Endothelial cell of umbilical vein (primary cell): ENCODE measurements around the gene INPP5F. TPM values are rescaled to one million over a fixed set of nuclear protein-coding genes. Genes with fewer than 3 reads are reported as not detected.

ENCODE experiments used
- BruUV-seq: library from RNA; stranded (reverse); fragments of 400-500 nt; replicated peaks from 2 replicates; lab custom pipeline; 2021; lab: Mats Ljungman, UMichigan
- CTCF ChIA-PET: fragments of 300-600, 350-600 bp; sonication (Branson Sonifier 250); formaldehyde crosslinking; loops from one replicate; lab custom pipeline; 2021; ENCODE audit warnings: antibody characterized with exemption, inconsistent platforms; lab: Charles Lee
- POLR2A ChIA-PET: fragments of 300-600, 350-600 bp; sonication (Branson Sonifier 250); formaldehyde crosslinking; loops from one replicate; lab custom pipeline; 2021; ENCODE audit warnings: antibody characterized with exemption, inconsistent platforms; lab: Charles Lee
- DNase-seq: peaks from one replicate; pipeline ENCODE4 v3.0.0-alpha.2; 2011; ENCODE audit warnings: low read depth, low spot score
- FAIRE-seq: peaks from 2 replicates; lab custom pipeline; 2011; peaks lifted over from hg19 to GRCh38; lab: Jason Lieb, UNC
- H2AFZ ChIP-seq: 2 replicates; pipeline ENCODE4 v1.6.0; 2012; ENCODE audit warnings: low read depth, low read length, control low read depth, inconsistent platforms
- H3K27ac ChIP-seq: 2 replicates; pipeline ENCODE4 v1.5.1; 2011; ENCODE audit warnings: low read depth, mild to moderate bottlenecking, control low read depth, low read length, moderate library complexity; ENCODE audit not compliant: insufficient read depth
- H3K27me3 ChIP-seq, 2 experiments: 2 replicates each; pipeline versions ENCODE4 v1.6.0 to v1.6.1; 2011; ENCODE audit warnings: low read length in 2 of 2, mixed read lengths in 1 of 2; ENCODE audit not compliant: control insufficient read depth in 2 of 2, insufficient read depth in 2 of 2
- H3K36me3 ChIP-seq, 2 experiments: 2 replicates in 1 of 2; 3 replicates in 1 of 2; pipeline ENCODE4 v1.5.1; 2011; ENCODE audit warnings: low read length in 2 of 2, mild to moderate bottlenecking in 1 of 2, moderate library complexity in 1 of 2; ENCODE audit not compliant: control insufficient read depth in 2 of 2, insufficient read depth in 2 of 2; ENCODE audit errors: extremely low read depth in 1 of 2
- H3K4me1 ChIP-seq: 3 replicates; pipeline ENCODE4 v1.5.1; 2011; ENCODE audit warnings: mild to moderate bottlenecking, low read length; ENCODE audit not compliant: control insufficient read depth, insufficient read depth; ENCODE audit errors: extremely low read depth
- H3K4me2 ChIP-seq: 2 replicates; pipeline ENCODE4 v1.6.1; 2011; ENCODE audit warnings: low read length, control low read depth, mixed read lengths; ENCODE audit not compliant: insufficient read depth
- H3K4me3 ChIP-seq, 3 experiments: fragments of 200-600 bp in 1 of 3; sonication (generic), shearing (Covaris generic) in 1 of 3; replicated peaks in 1 of 3; 2 replicates each; pipeline ENCODE4 v1.5.1; 2011 to 2016; ENCODE audit warnings: control low read depth in 3 of 3, low read length in 3 of 3, mild to moderate bottlenecking in 2 of 3, inconsistent platforms in 1 of 3, low read depth in 1 of 3, moderate library complexity in 1 of 3; ENCODE audit not compliant: insufficient read depth in 1 of 3
- H3K79me2 ChIP-seq: 2 replicates; pipeline ENCODE4 v1.6.0; 2012; ENCODE audit warnings: low read length, inconsistent platforms; ENCODE audit not compliant: control insufficient read depth, insufficient read depth
- H3K9ac ChIP-seq: replicated peaks from 2 replicates; pipeline ENCODE3; 2011; ENCODE audit warnings: low read length, control low read depth; ENCODE audit not compliant: insufficient read depth; ENCODE audit errors: extremely low read depth
- H3K9me1 ChIP-seq: replicated peaks from 3 replicates; pipeline ENCODE4 v1.6.0; 2011; ENCODE audit warnings: mild to moderate bottlenecking, low read length; ENCODE audit not compliant: control insufficient read depth, insufficient read depth; ENCODE audit errors: extremely low read depth
- H3K9me3 ChIP-seq: replicated peaks from 2 replicates; pipeline ENCODE4 v1.5.1; 2012; ENCODE audit warnings: low read length, inconsistent platforms; ENCODE audit not compliant: control insufficient read depth, insufficient read depth
- H4K20me1 ChIP-seq: replicated peaks from 2 replicates; pipeline ENCODE3; 2011; ENCODE audit warnings: mild to moderate bottlenecking, low read length; ENCODE audit not compliant: control insufficient read depth, insufficient read depth; ENCODE audit errors: extremely low read depth
- EZH2 ChIP-seq: IDR thresholded peaks from 2 replicates; pipeline ENCODE4 v1.6.1; 2012; ENCODE audit warnings: borderline replicate concordance, low read depth, mild to moderate bottlenecking, moderate library complexity, low read length, inconsistent platforms; ENCODE audit not compliant: severe bottlenecking
- FOS ChIP-seq: IDR thresholded peaks from 2 replicates; pipeline ENCODE4 v1.6.1; 2011; ENCODE audit warnings: mild to moderate bottlenecking, low read length, moderate library complexity, borderline replicate concordance; ENCODE audit not compliant: insufficient read depth
- GATA2 ChIP-seq: IDR thresholded peaks from 2 replicates; pipeline ENCODE4 v1.7.0; 2011; ENCODE audit warnings: low read depth, mild to moderate bottlenecking, moderate library complexity, mixed read lengths, low read length; ENCODE audit not compliant: insufficient read length, insufficient read depth
- JUN ChIP-seq: IDR thresholded peaks from 2 replicates; pipeline ENCODE4 v1.6.1; 2011; ENCODE audit warnings: borderline replicate concordance, low read depth; ENCODE audit not compliant: insufficient read length, insufficient read depth
- MYC ChIP-seq: IDR thresholded peaks from one replicate; pipeline ENCODE4 v1.6.1; 2011; ENCODE audit warnings: mild to moderate bottlenecking, low read depth, low read length
- POLR2A ChIP-seq: IDR thresholded peaks from 2 replicates; pipeline ENCODE4 v1.6.1; 2012; ENCODE audit warnings: low read depth, mild to moderate bottlenecking, control low read depth, low read length
- POLR2AphosphoS5 ChIP-seq: IDR thresholded peaks from 2 replicates; pipeline ENCODE4 v1.6.1; 2012; ENCODE audit warnings: low read depth, mild to moderate bottlenecking, control low read depth, low read length, moderate library complexity; ENCODE audit not compliant: insufficient read depth
- dilution Hi-C: fragments of 300-500 bp; cut with MboI; formaldehyde crosslinking; loops from one replicate; pipeline ENCODE4 v1.15.0; 2019; ENCODE audit warnings: low sequenced_read_pairs; ENCODE audit not compliant: extremely low pct_ligation_motif_present
- intact Hi-C: fragments of 100-400 bp; cut with micrococcal nuclease; formaldehyde crosslinking; loops from one replicate; pipeline ENCODE4 v1.10.0; 2022
- polyA plus RNA-seq, 4 experiments: library from polyadenylated mRNA; depleted of rRNA in 3 of 4; stranded (reverse) in 3 of 4; unstranded in 1 of 4; fragments of >200 nt; gene quantifications; 2 replicates each; pipeline versions ENCODE4 v1.2.1 to v1.2.3, GENCODE V29; 2011 to 2012; ENCODE audit warnings: missing spikeins in 1 of 4
- total RNA-seq: library from RNA; stranded (reverse); gene quantifications from 2 replicates; pipeline ENCODE4 v1.2.3, GENCODE V29; 2021
- TF ChIP-seq, protein P1 (sequence below), 2 donors: IDR thresholded peaks; 1 replicate in 1 of 2; 2 replicates in 1 of 2; pipeline ENCODE4 v1.5.1; 2011; ENCODE audit warnings: low read length in 2 of 2, mild to moderate bottlenecking in 2 of 2, moderate library complexity in 2 of 2, control low read depth in 1 of 2, inconsistent platforms in 1 of 2, low read depth in 1 of 2; ENCODE audit not compliant: insufficient read depth in 1 of 2; ENCODE audit errors: extremely low read depth in 1 of 2
- TF ChIP-seq, protein P2 (sequence below): IDR thresholded peaks from 2 replicates; pipeline ENCODE4 v1.6.1; 2011; ENCODE audit not compliant: insufficient read depth, insufficient read length

The INPP5F gene
- total and polyA plus RNA-seq, 2 donors (not counting 3 experiments of a cell fraction or from before 2014, with no cell fraction given): 6.1 to 20.3 TPM

DNA sequence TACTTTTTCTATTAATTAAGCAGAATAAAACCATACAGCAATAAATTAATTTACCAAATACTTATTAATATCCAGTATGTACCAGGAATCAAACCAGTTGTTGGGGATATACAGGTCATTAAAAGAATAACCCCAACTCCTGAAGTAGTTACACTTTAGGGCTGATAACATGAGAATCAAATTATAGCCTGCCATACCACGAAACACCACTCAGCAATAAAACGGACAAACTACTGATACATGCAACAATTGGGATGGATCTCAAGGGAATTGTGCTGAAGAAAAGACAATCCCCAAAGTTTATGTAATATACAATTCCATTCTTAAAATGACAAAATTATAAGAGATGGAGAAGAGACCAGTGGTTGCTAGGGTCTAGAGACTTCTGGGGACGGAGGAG lies 124.1 kb downstream of the INPP5F start:
- no peak overlapping the region for H3K4me3 ChIP-seq
- BruUV-seq: no TSS peak
- no peaks in the 10 kb centered on the region for H3K4me1 ChIP-seq
- TF ChIP-seq, protein P1, sequence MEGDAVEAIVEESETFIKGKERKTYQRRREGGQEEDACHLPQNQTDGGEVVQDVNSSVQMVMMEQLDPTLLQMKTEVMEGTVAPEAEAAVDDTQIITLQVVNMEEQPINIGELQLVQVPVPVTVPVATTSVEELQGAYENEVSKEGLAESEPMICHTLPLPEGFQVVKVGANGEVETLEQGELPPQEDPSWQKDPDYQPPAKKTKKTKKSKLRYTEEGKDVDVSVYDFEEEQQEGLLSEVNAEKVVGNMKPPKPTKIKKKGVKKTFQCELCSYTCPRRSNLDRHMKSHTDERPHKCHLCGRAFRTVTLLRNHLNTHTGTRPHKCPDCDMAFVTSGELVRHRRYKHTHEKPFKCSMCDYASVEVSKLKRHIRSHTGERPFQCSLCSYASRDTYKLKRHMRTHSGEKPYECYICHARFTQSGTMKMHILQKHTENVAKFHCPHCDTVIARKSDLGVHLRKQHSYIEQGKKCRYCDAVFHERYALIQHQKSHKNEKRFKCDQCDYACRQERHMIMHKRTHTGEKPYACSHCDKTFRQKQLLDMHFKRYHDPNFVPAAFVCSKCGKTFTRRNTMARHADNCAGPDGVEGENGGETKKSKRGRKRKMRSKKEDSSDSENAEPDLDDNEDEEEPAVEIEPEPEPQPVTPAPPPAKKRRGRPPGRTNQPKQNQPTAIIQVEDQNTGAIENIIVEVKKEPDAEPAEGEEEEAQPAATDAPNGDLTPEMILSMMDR (IDR thresholded peaks at IDR 0.05; ENCODE audit: extremely low read depth in 1 of 2, insufficient read depth in 1 of 2, low read depth in 1 of 2, low read length in 2 of 2): no peak
- TF ChIP-seq EZH2 (no peak), FOS (no peak), GATA2 (no peak), MYC (no peak), POLR2AphosphoS5 (no peak), JUN (no peak), POLR2A (no peak)
- TF ChIP-seq, protein P2, sequence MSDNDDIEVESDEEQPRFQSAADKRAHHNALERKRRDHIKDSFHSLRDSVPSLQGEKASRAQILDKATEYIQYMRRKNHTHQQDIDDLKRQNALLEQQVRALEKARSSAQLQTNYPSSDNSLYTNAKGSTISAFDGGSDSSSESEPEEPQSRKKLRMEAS: no peak
- no peaks in the 10 kb centered on the region for H3K9me1 ChIP-seq
- H3K4me2 ChIP-seq: no peak overlapping the region
- no peak overlapping the region for H3K27ac ChIP-seq
- no peak for DNase-seq
- H3K36me3 ChIP-seq: peaks cover 17 to 23% of the 10 kb centered on the region in 2 experiments
- peaks cover 5% of the 10 kb centered on the region for H3K79me2 ChIP-seq
- no peak for FAIRE-seq
- dilution Hi-C loops (no loop called here), intact Hi-C loops (no loop called here)
- POLR2A ChIA-PET: no interaction called here
- no peaks in the 10 kb centered on the region for H4K20me1 ChIP-seq
- no peaks in the 10 kb centered on the region for H3K27me3 ChIP-seq
- H3K9ac ChIP-seq: no peak overlapping the region
- H2AFZ ChIP-seq: no peak overlapping the region
- H3K9me3 ChIP-seq: no peaks in the 10 kb centered on the region
- CTCF ChIA-PET: interaction anchor here (1.2 to 1.9 kb wide), 2 partner anchors 10 to 99 kb away, joined by 5 to 22 read pairs; no protein-coding TSS in a partner anchor
